Activated T-cell treated with anti-CD3 and anti-CD28 coated beads for 4 hours (primary cell): ENCODE results near the gene TRAPPC5.

Experiments
- DNase-seq: peaks from one replicate; pipeline ENCODE4 v3.0.0-alpha.2; 2020

The TRAPPC5 gene

DNA sequence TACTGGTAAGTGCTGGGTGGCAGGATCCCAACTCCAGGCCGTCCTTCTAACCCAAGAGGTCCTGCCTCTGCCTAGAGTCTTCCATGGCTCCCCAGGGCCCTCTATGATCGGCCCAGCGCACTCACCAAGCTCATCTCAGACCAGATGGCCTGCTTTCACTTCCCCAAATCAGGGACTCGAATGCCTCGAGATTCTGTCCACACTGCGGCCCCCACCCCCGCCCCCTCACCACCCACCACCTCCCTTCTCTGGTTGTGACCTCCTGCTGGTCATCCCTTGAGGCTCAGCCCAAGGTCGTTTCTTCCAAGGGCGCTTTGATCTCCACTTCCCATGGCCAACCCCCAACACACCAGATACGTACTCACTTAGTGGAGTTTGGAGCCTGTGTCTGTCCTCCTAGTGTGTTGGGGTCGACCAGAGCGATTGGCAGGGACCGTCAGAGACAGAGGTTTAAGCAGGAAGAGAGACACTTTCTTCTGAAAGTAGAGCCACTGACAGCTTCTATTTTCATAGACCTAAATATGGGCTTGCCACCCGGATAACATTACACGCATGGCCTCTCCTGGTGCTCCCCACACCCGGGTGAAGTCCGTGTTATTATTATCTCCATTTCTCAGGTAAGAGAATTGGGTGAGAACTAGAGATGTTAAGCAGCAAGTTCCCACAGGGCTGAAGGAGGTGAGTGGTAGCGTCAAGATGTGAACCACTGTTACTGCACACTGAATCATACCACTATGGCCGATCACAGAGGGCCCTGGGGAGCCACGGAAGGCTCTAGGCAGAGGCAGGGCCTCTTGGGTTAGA lies 21.2 kb downstream of the TRAPPC5 start, which contains the start of gene FCER2:
Gene FCER2 (minus strand): TSS at position 478 of the 804 bp plus-strand sequence. CDS start 2,371 bp downstream, outside the sequence.
- no peak for DNase-seq

DNA sequence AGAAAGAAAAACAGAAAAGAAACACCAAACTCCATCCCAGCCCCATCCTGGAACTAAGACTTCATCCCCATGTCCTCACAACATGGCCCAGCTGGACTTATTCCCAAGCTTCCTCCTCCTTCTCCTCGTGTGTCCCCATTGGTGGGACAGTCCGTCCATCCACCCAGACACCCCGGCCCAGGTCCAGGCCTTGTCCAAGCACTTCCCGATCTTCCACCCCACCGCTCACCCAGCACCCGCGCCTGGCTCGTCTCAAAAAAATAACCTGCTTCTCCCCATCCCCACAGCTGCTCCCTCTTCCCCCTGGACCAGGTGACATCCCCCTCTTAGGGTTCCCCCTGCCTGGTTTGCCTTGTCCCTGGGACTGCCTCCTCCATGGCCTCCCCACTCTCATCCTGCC lies 22.7 kb downstream of the TRAPPC5 start:
- DNase-seq: no peak

DNA sequence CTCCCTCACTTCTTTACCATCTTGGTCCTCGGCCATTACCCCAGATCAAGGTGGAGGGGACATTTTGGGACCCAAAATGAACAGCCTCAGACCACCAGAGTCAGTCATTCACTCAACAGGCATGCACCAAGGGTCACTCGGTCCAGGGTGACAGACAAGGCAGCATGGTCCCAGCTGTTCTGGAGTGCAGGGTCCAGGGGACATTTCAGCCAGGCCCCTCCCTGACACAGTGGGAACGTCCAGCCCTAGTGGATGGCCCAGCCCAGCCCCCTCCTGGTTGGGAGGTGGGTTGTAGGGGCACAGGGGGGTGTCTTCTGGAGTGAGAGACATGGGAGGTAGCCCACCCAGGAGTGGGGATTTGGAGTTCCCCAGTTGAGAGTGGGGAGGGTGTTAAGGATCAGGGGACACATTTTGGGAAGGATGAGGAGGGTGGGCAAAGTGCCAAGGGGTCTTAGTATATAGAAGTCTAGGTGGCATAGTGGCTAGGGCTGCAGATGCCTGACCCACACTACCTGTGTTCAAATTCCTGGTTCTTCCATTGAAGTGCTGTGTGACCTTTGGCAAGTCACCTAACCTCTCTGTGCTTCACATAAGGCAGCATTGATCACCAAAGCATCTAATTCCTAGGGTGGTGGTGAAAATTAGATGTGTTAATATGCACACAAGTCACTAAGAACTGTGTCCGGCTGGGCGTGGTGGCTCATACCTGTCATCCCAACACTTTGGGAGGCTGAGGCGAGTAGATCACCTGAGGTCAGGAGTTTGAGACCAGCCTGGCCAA lies 23.8 kb downstream of the TRAPPC5 start:
- DNase-seq: no peak

DNA sequence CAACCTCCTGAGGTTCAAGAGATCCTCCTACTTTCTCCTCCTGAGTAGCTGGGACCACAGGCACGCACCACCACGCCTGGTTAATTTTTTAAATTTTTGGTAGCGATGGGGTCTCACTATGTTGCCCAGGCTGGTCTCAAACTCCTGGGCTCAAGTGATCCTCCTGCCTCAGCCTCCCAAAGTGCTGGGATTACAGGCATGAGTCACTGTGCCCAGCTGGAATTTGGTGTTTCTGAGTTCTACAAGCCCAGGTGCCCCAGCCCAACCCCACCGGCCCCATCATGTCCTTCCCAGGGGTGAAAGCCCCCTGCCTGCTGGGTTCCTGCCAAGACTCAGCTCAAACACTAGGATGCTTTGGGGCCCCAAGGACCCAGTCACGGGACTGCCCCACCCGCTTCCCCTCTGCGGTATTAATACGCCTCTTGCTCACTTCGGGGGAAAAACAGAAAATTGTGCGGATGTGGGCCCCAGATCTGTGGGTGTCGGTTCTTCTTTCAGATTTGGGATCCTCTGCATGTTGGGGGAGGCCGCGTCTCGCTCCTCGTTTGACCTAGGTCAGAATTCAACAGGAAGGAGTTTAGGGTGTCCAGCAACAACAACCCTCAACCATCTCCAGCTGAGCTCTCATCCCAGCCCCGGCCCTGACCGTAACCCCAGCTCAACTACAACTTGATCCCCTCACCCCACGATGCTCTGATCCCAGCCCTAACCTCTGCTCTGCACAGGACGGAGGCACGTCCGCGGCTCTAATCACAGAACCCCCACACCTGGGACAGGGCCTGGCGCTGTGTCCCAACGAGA lies 25.0 kb downstream of the TRAPPC5 start:
- DNase-seq: peak; percentile 64

DNA sequence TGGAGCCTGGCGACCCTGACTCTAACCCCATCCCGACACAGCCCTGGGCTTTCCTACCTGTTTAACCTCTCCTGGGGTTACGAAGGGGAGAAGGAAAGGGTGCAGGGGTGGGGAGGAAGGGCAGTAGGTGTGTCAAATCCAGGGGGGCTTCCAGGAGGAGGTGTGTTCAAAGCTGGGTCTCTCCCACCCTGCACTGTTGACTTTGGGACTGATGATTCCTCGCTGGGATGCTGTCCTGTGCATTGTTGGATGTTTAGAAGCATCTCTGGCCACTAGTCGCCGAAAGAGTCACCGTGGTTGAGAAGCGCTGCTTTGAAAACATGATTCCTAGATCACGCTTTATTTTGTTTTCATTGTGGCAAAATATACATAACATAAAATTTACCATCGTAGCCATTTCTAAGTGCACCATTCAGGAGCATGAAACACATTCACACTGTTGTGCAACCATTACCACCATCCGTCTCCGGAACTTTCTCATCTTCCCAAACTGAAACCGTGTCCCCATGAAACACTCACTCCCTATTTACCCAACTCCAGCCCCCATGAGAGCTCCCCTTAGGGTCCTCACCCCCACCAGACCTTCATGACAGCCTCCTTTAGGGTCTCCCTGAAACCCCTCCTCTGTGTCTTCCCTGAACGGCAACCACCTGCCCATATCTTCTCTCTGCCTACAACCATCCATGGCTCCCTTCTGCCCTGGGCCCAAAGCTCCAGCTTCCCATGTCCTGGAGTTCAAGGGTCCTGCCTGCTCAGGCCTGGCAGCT lies 25.7 kb downstream of the TRAPPC5 start:
- DNase-seq: no peak

DNA sequence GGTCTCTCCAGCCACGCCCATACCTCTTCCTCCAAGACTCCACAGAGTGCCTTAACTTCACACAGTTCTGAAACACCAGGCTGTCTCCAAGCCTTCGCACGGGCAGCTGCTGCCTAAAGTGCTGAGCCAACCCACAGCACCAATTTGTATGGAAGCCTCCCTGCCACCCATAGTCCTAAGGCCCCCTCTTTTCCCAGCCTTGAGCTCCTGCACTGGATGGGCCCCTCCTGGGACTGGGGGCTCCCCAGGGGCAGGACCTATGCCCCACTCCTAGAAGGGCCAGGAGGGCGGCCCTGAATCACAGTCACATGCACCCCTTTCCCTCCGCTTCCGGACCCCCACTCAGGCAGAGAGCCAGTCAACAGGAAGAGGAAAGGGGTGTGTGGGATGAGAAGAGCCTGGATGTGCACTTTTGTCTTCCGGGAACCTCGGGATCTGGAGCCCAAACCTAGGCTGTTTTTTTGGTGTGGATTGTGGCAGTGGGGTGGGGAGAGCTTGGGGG lies 26.4 kb downstream of the TRAPPC5 start:
- DNase-seq: no peak

DNA sequence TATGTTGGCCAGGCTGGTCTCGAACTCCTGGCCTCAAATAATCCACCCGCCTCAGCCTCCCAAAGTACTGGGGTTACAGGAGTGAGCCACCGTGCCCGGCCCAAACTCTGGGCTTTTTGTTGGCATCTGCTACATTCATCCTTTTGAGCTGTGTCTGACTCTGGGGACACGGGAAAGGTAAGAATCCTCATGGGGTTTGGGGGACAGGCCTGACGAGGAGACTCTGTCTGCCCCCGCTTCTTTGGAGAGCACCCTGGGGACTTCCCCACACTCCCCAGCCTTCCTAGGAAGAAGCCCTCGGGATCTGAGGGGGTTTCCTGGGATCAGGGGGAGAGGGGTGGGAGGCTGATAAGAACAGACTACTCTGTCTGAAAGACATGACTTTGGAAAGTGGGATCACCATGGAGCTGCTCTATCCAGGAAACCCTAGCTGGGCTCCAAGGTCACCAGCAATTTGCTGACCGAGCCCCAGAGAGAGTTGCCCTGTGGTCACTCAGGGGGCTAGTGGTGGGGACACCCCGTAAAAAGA lies 29.4 kb downstream of the TRAPPC5 start:
- DNase-seq: no peak

DNA sequence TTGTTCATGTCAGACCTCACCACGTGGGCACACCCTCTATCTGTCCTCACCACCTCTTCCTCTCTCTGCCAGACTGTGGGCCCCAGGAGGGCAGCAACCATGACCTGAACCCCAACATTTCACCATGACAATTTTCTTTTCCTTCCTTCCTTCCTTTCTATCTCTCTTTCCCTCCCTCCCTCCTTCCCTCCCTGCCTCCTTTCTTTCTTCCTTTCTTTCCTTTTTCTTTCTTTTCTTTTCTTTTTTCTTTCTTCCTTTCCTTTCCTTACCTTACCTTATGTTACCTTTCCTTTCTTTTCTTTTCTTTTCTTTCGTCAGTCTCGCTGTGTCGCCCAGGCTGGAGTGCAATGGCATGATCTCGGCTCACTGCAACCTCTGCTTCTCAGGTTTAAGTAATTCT lies 30.0 kb downstream of the TRAPPC5 start:
- DNase-seq: no peak

DNA sequence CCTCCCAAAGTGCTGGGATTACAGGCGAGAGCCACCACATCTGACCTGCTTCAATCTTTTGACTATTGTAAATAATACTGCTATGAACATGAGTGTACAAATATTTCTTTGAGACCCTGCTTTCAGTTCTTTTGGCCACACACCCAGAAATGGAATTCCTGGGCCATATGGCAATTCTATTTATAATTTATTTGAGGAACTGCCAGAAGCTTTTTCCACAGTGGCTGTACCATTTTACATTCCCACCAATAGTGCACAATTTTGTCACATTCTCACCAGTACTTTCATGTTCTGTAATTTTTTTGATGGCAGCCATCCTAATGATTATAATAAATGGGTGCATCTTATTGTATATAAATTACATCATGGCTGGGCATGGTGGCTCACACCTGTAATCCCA lies 35.0 kb downstream of the TRAPPC5 start:
- no peak for DNase-seq

DNA sequence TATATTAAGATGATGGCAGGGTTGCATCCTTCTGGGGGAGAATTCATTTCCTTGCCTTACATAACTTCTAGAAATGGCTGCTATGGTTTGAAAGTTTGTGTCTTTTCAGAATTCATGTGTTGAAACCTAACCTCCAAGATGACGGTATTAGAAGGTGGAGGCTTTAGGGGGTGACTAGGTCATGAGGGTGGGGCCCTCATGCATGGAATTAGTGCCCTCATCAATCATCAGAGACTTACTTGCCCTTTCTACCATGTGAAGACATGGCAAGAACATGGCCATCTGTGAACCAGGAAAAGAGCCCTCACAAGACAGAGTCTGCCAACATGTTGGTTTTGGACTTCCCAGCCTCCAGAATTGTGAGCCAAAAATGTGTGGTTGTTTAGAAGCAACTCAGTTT lies 36.1 kb downstream of the TRAPPC5 start:
- no peak for DNase-seq

DNA sequence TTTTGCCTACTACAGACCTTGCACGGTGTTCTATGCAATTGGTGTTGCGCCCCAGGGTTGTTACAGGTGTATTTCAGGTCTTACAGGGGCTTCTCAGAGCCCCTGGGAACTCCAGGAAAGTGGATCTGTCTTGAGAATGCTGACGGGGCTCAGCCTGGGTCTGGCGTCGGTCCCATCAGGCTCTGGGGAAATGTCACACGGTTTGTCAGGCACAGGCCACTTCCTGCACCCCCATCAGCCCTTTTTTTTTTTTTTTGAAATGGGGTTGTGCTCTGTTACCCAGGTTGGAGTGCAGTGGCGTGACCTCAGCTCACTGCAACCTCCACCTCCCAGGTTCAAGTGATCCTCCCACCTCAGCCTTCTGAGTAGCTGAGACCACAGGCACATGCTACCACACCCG lies 38.0 kb downstream of the TRAPPC5 start:
- no peak for DNase-seq

DNA sequence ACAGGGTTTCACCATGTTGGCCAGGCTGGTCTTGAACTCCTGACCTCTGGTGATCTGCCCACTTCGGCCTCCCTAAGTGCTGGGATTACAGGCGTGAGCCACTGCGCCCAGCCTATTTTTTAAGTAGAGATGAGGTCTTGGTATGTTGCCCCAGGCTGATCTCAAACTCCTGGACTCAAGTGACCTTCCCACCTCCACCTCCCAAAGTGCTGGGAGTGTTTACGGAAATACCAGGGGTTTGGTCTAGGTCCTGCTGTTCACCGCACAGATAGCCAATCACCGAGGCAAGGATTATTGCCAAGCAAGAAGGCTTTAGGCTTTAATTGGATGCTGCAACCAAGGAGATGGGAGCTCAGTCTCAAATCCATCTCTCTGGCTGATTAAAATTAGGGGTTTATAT lies 39.7 kb downstream of the TRAPPC5 start:
- no peak for DNase-seq

DNA sequence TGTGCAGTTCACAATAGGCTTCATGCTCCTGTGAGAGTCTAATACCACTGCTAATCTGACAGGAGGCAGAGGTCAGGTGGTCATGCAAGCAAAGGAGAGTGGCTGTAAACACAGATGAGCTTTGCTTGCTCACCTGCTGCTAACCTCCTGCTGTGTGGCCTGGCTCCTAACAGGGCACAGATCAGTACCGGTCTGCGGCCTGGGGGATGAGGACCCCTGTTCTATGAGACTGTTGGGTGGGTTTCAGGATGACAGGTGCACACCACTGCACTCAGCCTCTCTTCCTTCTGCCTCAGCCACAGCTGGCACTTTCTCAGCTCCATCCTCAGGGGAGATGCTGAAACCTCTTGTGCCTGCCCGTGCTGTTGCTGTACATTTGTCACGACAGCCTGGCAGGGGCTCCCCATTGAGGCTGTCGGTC lies 41.6 kb downstream of the TRAPPC5 start:
- no peak for DNase-seq

DNA sequence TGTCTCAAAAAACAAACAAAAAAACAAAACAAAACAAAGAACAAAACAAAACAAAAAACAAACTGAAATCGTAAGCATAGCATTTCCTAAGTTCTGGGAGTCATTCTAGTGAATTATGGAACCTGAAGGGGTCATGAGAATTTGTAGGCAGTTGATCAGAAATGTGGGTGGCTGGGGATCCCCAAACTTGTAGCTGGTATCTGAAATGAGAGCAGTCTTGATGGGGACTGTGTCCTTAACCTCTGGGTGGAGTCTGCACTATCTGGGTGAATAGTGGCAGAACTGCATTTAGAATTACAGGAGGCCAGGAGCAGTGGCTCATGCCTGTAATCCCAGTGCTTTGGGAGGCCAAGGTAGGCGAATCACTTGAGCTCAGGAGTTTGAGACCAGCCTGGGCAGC lies 45.2 kb downstream of the TRAPPC5 start:
- DNase-seq: no peak

DNA sequence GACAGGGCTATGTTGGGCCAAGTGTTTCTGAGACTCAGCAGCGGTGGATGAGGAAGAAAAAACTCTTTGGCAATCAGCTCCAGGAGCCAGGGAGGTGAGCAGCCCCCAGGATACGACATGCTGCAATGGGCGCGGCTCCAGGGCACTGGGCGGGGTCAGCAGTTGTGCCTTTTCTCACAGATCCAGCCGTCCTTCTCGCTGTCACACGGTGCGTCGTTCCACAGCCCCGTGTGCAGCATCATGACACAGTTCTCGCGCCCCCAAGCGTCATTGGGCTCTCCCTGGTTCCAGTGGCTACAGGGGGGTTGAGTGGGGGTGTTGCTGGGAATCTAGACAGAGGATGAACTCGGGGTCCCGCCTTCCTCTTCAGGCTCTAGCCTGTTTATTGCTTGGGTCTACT lies 48.6 kb downstream of the TRAPPC5 start:
- no peak for DNase-seq

DNA sequence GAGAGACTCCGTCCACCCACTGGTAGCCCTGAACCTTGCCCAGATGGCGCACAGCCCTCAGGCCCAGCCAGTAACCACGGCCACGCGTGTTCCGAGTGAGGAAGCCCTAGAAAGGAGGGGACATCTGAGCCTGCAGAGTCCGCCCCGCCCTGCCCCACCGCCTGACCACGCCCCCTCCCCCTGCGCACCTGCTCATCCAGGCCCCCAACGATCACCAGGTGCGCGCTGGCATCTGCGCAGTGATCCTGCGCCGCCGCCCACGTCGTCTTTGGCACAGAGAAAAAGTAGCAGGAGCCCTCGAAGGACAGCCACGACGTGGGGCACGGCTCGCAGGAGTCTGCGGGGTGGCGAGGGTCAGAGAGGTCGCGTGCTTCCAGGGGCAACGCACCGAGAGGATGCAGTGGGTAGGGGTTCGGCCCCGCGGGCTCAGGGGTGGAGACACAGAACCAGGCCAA lies 49.2 kb downstream of the TRAPPC5 start:
- DNase-seq: no peak

DNA sequence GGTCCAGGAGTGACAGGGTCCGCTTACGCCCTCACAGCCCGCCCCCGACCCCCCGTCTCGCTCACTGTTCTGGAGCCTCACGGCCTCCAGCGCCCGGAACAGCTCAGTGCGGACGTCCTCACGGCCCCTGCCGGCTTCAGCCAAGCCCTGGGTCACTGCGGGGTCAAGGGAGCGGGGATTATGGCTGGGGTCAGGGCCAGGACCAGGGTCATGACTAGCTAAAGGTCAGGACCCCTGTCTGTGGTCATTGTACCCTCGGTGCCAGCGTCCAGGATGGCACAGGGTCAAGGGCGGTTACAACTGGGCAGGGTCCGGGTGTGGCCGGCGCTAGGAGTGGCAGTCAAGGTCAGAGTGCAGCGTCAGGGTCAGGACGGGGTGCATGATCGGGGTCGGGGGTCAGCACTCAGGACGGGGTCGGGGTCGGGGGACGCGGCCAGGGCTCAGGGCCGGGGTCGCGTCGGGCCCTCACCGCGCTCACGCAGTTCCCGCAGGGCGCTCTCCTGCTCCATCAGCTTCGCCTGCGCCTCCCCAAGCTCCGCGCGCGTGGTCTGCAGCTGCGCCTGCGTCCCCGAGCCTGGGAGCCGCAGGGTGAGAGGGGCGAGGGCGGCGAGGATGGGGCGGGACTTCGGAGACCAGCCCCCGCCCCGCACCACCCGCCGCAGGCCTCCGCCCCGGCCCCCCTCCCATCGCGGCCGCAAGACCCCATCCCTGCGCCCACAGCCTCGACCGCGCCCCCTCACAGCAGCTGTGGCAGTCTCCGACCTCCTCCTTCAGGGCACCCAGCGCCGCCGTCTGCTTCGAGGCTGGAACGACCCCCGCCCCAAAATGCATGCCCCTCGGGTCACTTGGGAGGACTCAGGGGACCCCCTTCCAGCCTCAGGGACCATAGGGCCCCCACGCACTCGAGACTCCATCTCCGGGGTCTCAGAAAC lies 49.9 kb downstream of the TRAPPC5 start:
- DNase-seq: no peak

DNA sequence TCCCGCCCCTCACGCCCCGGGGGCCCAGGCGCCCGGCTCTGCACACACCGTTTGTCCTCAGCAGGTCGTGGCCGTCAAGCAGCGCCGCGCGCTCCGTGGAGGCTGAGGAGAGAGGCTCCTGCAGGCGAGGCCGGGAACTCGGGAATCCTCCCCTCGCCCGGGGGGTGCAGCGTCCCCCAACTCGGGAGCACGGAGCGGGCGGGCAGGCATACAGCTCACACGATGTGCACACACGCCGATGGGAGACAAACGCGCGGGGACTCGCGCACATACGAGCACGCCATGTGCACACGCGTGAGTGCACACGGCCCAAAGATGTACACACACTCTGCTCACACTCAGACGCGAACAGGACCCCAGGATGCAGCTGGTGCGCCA lies 50.6 kb downstream of the TRAPPC5 start:
- DNase-seq: no peak

DNA sequence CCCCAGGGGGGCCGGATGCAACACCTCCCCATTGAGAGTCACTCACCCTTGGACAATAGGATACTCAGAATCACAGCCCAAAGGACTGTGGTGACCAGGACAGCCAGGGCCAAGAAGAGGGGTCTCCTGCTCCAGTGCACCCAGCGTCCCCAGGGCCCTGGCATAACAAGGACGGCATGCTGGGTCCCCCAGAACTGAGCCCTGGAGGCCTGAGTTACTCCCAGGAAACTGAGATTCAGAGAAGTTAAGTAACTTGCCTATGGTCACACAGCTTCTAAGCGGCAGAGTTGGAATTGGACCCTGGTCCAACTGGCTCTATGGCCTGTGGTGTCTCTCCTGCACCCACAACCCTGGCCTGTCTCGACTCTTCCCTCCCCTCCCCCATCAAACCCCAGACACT lies 51.0 kb downstream of the TRAPPC5 start:
- no peak for DNase-seq

DNA sequence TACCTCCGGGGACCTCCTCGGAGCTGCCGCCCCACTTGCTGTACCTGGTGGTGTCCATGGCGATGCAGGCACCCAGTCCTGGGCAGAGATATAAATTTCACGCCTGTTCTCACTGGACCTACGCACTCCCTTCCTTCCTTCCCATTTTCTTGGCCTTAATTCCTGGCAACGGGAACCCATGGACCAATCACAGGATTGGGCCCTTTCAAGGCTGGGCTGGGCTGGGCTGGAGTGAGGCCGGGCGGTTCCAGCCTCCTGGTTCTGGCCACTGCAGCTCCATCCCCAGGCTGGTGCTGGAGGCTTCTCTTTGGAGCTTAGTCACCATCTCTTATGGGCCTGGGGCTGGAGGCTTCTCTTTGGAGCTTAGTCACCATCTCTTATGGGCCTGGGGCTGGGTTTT lies 51.4 kb downstream of the TRAPPC5 start, which contains the start of gene CLEC4G:
Gene CLEC4G (minus strand): TSS at position 66 of the 400 bp plus-strand sequence. CDS start 8 bp downstream, at position 58.
- no peak for DNase-seq

DNA sequence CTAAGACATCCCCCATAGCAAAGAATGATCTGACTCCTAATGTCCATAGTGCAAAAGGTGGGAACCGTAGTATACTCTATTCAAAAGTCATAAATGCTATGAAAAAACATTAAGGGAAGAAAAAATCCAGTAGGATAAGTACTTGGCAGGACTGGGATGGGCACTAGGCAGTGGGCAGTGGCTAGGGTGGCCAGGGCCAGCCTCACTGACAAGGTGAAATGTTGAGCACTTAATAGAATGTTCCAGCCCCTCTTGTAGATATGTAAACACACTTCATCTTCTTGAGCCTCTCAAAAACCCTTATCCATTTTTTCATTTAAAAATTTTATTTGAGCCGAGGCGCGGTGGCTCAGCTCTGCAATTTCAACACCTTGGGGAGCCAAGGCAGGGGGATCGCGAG lies 52.7 kb downstream of the TRAPPC5 start:
- DNase-seq: no peak
